Putamen (tissue), 1 donor: ENCODE measurements around the gene CFH.
"Not testable (repeated sequence)": the region's sequence is repeated elsewhere in the genome, so short reads cannot be mapped to it uniquely, and the experiment has no call there.

Experiments used
- DNase-seq: peaks from one replicate; pipeline ENCODE4 v3.0.0-alpha.2; 2016; ENCODE audit warnings: low spot score

The CFH gene

DNA sequence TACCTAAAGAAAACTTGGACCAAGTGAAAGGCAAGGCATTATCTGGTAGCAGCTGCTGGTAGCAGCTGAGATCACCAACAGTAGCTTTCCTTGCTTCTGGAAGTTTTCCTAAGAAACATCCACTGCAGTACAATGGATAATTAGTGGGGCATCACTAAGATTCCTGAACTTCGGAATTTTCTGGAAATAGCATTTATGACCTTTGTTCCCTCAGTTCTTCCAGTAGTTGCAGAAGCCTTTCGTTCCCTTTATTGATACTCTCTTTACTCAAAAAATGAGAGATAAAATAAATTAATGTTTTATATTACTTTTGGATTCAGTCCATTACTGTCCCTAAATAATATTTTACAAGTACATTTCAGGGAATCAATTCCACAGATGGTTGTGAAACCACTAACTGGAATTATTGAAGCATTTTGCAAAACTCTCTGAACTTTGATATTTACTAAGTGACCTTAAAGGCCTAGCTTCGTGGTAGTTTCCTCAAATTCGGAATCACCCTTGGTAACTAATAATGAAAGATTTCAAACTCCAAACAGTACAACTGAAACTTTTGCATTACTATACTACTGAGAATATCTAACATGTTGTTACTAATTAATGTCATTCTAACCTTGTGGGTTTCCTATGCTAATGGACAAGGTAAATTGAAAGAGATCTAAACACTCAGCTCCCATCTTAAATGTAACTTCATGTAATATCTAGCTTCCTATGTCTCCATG lies 113.3 kb downstream of the CFH start:
- not testable (repeated sequence) for DNase-seq

- DNase-seq: not testable (repeated sequence)
These were observed 118.0 kb downstream of the CFH start for GRCh38 chr1:196769823-196770222.

- DNase-seq: no peak
These were observed 121.9 kb downstream of the CFH start for GRCh38 chr1:196773713-196774112.

GRCh38 chr1:196774175-196774574 lies 122.3 kb downstream of the CFH start:
- DNase-seq: no peak

- no peak for DNase-seq
These were observed 122.8 kb downstream of the CFH start, which contains the start of gene CFHR3 for GRCh38 chr1:196774603-196775002. Gene CFHR3 (plus strand): TSS chr1:196774840. CDS start chr1:196774887, 47 bp downstream.

- DNase-seq: no peak
These were observed 125.8 kb downstream of the CFH start for GRCh38 chr1:196777603-196778002.

DNA sequence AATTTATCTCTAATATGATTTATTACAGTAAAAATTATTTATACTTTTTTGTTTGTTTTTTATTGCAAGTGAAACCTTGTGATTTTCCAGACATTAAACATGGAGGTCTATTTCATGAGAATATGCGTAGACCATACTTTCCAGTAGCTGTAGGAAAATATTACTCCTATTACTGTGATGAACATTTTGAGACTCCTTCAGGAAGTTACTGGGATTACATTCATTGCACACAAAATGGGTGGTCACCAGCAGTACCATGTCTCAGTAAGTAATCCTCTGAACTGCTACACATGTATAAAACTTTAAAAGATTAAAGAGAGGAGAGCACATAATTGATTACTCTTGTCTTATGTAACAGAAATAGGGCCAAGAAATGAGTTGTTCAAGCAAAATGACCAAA lies 127.2 kb downstream of the CFH start:
- DNase-seq: no peak

- DNase-seq: not testable (repeated sequence)
These were observed 139.4 kb downstream of the CFH start for GRCh38 chr1:196791252-196791651.

- not testable (repeated sequence) for DNase-seq
These were observed 142.3 kb downstream of the CFH start for GRCh38 chr1:196794103-196794502.
